ENCODE results near the gene STAT5B.

Gene STAT5B

DNA sequence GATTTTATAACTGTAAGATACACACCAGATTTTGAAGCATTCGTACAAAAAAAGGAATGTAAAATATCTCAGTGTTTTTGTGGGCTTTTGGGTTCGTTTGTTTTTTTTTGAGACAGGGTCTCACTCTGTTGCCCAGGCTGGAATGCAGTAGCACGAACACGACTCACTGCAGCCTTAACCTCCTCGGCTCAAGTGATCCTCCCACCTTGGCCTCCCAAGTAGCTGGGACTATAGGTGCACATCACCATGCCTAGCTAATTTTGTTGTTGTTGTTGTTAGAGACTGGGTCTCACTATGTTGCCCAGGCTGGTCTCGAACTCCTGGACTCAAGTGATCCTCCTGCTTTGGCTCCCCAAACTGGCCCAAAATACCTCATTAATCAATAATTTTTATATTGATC is 15.9 kb downstream of the STAT5B start:
- TF ChIP-seq, protein P1, sequence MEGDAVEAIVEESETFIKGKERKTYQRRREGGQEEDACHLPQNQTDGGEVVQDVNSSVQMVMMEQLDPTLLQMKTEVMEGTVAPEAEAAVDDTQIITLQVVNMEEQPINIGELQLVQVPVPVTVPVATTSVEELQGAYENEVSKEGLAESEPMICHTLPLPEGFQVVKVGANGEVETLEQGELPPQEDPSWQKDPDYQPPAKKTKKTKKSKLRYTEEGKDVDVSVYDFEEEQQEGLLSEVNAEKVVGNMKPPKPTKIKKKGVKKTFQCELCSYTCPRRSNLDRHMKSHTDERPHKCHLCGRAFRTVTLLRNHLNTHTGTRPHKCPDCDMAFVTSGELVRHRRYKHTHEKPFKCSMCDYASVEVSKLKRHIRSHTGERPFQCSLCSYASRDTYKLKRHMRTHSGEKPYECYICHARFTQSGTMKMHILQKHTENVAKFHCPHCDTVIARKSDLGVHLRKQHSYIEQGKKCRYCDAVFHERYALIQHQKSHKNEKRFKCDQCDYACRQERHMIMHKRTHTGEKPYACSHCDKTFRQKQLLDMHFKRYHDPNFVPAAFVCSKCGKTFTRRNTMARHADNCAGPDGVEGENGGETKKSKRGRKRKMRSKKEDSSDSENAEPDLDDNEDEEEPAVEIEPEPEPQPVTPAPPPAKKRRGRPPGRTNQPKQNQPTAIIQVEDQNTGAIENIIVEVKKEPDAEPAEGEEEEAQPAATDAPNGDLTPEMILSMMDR (conservative IDR thresholded peaks at IDR 0.05; ENCODE audit: low read length), result no peak

DNA sequence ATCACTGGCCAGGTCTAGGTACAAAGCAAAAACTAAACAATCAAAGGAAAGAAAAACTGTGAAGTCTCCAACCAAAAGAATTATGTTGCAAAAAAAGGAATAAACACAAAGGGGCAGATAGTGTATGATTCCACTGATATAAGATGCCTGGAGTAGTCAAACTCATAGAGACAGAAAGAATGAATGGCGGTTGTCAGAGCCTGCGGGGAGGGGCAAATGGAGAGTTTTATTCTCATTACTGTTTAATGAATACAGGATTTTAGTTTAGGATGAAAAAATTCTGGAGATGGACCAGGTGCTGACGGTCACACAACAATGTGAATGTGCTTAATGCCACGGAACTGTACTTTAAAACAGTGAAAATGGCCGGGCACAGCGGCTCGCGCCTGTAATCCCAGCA is 20.7 kb downstream of the STAT5B start:
- TF ChIP-seq, protein P1 (conservative IDR thresholded peaks at IDR 0.05; ENCODE audit: low read length), result no peak
- no peak for DNase-seq (ENCODE audit: low read depth)
- H3K4me3 ChIP-seq (ENCODE audit: low read length), result no peak overlapping the region

More for the DNA sequence above, 15.9 kb downstream of the STAT5B start:
- no peak for DNase-seq (ENCODE audit: low read depth)
- H3K4me3 ChIP-seq (ENCODE audit: low read length), result no peak overlapping the region

DNA sequence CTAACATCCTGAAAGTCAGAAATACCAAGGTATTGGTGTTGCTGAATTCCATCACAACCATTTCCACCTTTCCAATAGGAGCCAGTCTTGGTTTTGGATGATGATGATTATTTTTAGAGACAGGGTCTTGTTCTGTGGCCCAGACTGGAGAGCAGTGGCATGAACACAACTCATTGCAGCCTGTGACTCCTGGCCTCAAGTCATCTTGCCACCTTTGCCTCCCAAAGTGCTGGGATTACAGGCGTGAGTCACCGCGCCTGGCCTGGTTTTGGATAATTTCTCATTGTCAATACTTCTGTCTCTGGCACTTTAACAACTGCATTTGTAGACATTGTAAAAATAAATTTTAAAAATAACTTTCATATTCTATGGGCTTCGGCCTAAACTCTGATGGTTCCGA is 22.6 kb downstream of the STAT5B start:
- TF ChIP-seq, protein P1 (conservative IDR thresholded peaks at IDR 0.05; ENCODE audit: low read length), result no peak
- DNase-seq (ENCODE audit: low read depth), result no peak
- no peak overlapping the region for H3K4me3 ChIP-seq (ENCODE audit: low read length)

DNA sequence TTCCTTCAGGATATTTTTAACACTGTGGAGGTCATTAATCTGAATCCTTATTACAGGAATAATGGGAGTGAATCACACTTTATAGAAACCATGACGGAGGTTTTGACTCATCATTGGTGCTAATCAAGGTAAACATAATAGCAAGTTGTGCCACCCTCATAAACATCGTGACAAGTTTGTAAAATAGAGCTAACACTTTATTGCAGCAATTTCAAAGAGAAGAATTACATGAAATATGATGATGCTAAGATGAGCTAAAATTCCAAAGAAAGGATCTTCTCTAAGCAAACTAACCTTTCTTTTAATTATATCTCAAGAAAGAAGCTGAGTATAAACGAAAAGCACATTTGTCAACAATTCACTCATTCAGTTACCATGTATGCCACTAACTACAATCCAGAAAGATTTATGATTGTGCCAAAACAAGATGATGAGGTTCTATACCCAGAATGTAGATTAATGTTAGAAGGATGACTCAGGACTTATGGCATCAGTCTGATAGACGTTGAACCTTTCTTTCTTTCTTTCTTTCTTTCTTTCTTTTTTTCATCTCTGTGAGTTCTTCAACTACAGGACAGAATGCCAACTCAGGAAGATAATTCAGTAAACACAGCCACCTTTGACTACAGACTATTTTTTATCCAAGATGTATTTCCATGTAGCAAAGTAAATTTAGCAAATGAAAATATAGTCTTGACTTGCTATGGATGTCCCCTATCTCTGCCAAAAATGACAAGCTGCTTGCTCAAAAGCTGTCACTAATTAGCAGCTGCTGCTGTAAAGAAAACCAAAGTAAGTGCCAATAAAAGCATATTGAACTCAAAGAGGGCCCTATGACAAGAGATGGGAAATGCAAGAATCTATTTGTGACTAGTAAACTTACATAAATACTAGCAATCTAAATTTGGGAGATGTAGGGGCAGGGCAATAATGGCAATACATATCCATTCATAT is 23.3 kb downstream of the STAT5B start:
- TF ChIP-seq, protein P1 (conservative IDR thresholded peaks at IDR 0.05; ENCODE audit: low read length), result no peak
- DNase-seq (ENCODE audit: low read depth), result peak; percentile 19
- H3K4me3 ChIP-seq (ENCODE audit: low read length), result no peak overlapping the region

DNA sequence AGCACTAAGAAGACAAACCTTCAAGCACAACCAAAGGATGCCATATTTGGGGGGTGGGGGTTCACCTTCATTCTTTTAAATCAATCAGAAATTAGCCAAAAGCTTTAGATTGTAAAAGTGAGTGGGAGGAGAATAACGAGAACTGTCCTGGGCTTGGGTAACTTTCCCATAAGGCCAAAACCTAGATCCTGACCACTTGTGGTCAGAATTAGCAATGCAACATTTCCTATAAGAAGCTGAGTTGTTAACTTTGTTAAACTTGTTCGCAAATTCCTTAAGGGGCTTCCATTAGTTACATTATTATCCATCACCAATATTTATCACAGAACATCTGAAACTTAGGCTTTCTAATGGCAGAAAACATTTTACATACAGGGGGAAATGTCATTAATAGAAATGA is 25.1 kb downstream of the STAT5B start:
- TF ChIP-seq, protein P1 (conservative IDR thresholded peaks at IDR 0.05; ENCODE audit: low read length), result peak; percentile 34
- no peak overlapping the region for H3K4me3 ChIP-seq (ENCODE audit: low read length)
- DNase-seq (ENCODE audit: low read depth), result no peak

GRCh38 chr17:42249681-42250446 is 26.3 kb downstream of the STAT5B start:
- DNase-seq (ENCODE audit: low read depth), result no peak
- TF ChIP-seq, protein P1 (conservative IDR thresholded peaks at IDR 0.05; ENCODE audit: low read length), result no peak
- no peak overlapping the region for H3K4me3 ChIP-seq (ENCODE audit: low read length)
